Stimulated activated naive CD4-positive, alpha-beta T cell treated with Interleukin-2 at 50 U/mL for 16 hours (primary cell): ENCODE data around the gene STARD3.

ENCODE experiments used
- DNase-seq: peaks from one replicate; lab custom pipeline; 2025; lab: John Stamatoyannopoulos, UW

STARD3 gene

GRCh38 chr17:39604911-39605491 is 31.9 kb upstream of the STARD3 start:
- no peak for DNase-seq

GRCh38 chr17:39605492-39606433 is 31.2 kb upstream of the STARD3 start:
- DNase-seq, result no peak

- DNase-seq, result no peak
Measured at GRCh38 chr17:39606434-39607056, 30.4 kb upstream of the STARD3 start.

- no peak for DNase-seq
Measured at GRCh38 chr17:39607057-39607850, 29.7 kb upstream of the STARD3 start.

GRCh38 chr17:39607851-39608130 is 29.2 kb upstream of the STARD3 start, which contains the start of gene NEUROD2:
NEUROD2 (minus strand) TSS chr17:39607920; CDS start chr17:39606599, 1,321 bp downstream.
- no peak for DNase-seq

GRCh38 chr17:39608142-39608981 is 28.6 kb upstream of the STARD3 start:
- no peak for DNase-seq

GRCh38 chr17:39609416-39610025 is 27.4 kb upstream of the STARD3 start:
- DNase-seq, result no peak

GRCh38 chr17:39611401-39612112 is 25.4 kb upstream of the STARD3 start:
- no peak for DNase-seq

GRCh38 chr17:39612291-39612894 is 24.6 kb upstream of the STARD3 start:
- no peak for DNase-seq

- no peak for DNase-seq
Measured at GRCh38 chr17:39612935-39613464, 23.9 kb upstream of the STARD3 start.

GRCh38 chr17:39614545-39615157 is 22.3 kb upstream of the STARD3 start:
- DNase-seq, result no peak

- no peak for DNase-seq
Measured at GRCh38 chr17:39615434-39615833, 21.5 kb upstream of the STARD3 start.

GRCh38 chr17:39617100-39617445 is 19.9 kb upstream of the STARD3 start:
- no peak for DNase-seq

GRCh38 chr17:39617446-39618245 is 19.3 kb upstream of the STARD3 start:
- DNase-seq, result peak; percentile 47

- no peak for DNase-seq
Measured at GRCh38 chr17:39618246-39618913, 18.6 kb upstream of the STARD3 start.

- DNase-seq, result no peak
Measured at GRCh38 chr17:39618956-39619785, 17.8 kb upstream of the STARD3 start.

- DNase-seq, result no peak
Measured at GRCh38 chr17:39619786-39620101, 17.2 kb upstream of the STARD3 start.
